Endothelial cell (in vitro differentiated cells): ENCODE data around the gene NGB. TPM values are rescaled to one million over a fixed set of nuclear protein-coding genes. Genes with fewer than 3 reads are reported as not detected.

Experiments used
- DNase-seq: peaks from one replicate; pipeline ENCODE4 v3.0.0; 2021; ENCODE audit warnings: low spot score
- H3K27ac Mint-ChIP-seq: one replicate; pipeline ENCODE4 v1.8.0; 2021; ENCODE audit warnings: mixed read lengths, inconsistent platforms; ENCODE audit not compliant: unreplicated experiment
- H3K27me3 Mint-ChIP-seq: one replicate; pipeline ENCODE4 v1.8.0; 2021; ENCODE audit warnings: mild to moderate bottlenecking, moderate library complexity, mixed read lengths, inconsistent platforms; ENCODE audit not compliant: unreplicated experiment
- H3K36me3 Mint-ChIP-seq: one replicate; pipeline ENCODE4 v1.8.0; 2021; ENCODE audit warnings: mild to moderate bottlenecking, low read depth, mixed read lengths, inconsistent platforms; ENCODE audit not compliant: unreplicated experiment
- H3K4me1 Mint-ChIP-seq: one replicate; pipeline ENCODE4 v1.8.0; 2021; ENCODE audit warnings: mild to moderate bottlenecking, mixed read lengths, inconsistent platforms; ENCODE audit not compliant: unreplicated experiment
- H3K4me3 Mint-ChIP-seq: one replicate; pipeline ENCODE4 v1.8.0; 2021; ENCODE audit warnings: mild to moderate bottlenecking, mixed read lengths, inconsistent platforms; ENCODE audit not compliant: unreplicated experiment
- H3K9me3 Mint-ChIP-seq: one replicate; pipeline ENCODE4 v1.8.0; 2021; ENCODE audit warnings: mixed read lengths, inconsistent platforms; ENCODE audit not compliant: unreplicated experiment
- CTCF ChIP-seq: fragments of 200-600 bp; sonication (generic); IDR thresholded peaks from one replicate; pipeline ENCODE4 v1.5.0; 2021; ENCODE audit warnings: antibody characterized with exemption; ENCODE audit not compliant: unreplicated experiment
- total RNA-seq: library from RNA; stranded (reverse); fragmentation: NEBNext Ultra II Directional; extraction: Animal tissue kit (Norgen Biotek cat#: 25700); gene quantifications from one replicate; pipeline ENCODE4 v1.2.1, GENCODE V29; 2021; ENCODE audit not compliant: unreplicated experiment

NGB gene
- total RNA-seq, 1 donor from 2014 or later = not detected

DNA sequence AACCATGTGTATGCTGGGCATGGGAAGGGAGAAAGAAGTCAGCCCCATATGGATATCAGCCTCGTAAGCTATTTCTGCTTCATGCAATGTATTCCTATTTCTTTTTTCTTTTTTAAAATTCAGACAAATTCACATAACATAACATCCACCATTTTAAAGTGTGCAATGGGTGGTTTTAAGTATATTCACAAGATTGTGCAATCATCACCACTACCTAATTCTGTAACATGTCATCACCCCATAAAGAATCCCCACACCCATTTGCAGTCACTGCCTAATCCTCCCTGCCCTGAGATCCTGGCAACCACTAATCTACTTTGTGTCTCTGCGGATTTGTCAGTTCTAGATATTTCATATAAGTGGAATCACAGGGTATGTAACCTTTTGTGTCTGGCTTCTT lies 40.2 kb upstream of the NGB start:
- H3K9me3 Mint-ChIP-seq = no peaks in the 10 kb centered on the region
- H3K36me3 Mint-ChIP-seq = no peaks in the 10 kb centered on the region
- H3K27ac Mint-ChIP-seq = no peak overlapping the region
- no peaks in the 10 kb centered on the region for H3K27me3 Mint-ChIP-seq
- no peak for DNase-seq
- no peak overlapping the region for H3K4me3 Mint-ChIP-seq
- peaks cover 9% of the 10 kb centered on the region for H3K4me1 Mint-ChIP-seq
- no peak for TF ChIP-seq CTCF

- Mint-ChIP-seq H3K27me3 (no peaks in the 10 kb centered on the region), H3K36me3 (no peaks in the 10 kb centered on the region), H3K9me3 (no peaks in the 10 kb centered on the region), H3K4me1 (peaks cover 9% of the 10 kb centered on the region), H3K4me3 (no peak overlapping the region), H3K27ac (no peak overlapping the region)
- TF ChIP-seq CTCF = no peak
- no peak for DNase-seq
These were observed 39.0 kb upstream of the NGB start for GRCh38 chr14:77310026-77310425.

- no peak for TF ChIP-seq CTCF
- no peak overlapping the region for H3K4me3 Mint-ChIP-seq
- no peaks in the 10 kb centered on the region for H3K9me3 Mint-ChIP-seq
- peaks cover 5% of the 10 kb centered on the region for H3K36me3 Mint-ChIP-seq
- no peak for DNase-seq
- no peaks in the 10 kb centered on the region for H3K27me3 Mint-ChIP-seq
- H3K27ac Mint-ChIP-seq = peak overlapping the region; percentile 62
- H3K4me1 Mint-ChIP-seq = peaks cover 9% of the 10 kb centered on the region
These were observed 38.1 kb upstream of the NGB start for GRCh38 chr14:77309131-77309530.

GRCh38 chr14:77306851-77307496 lies 36.0 kb upstream of the NGB start:
- no peak for TF ChIP-seq CTCF
- no peaks in the 10 kb centered on the region for H3K27me3 Mint-ChIP-seq
- H3K9me3 Mint-ChIP-seq = no peaks in the 10 kb centered on the region
- H3K36me3 Mint-ChIP-seq = peaks cover 5% of the 10 kb centered on the region
- H3K27ac Mint-ChIP-seq = no peak overlapping the region
- DNase-seq = no peak
- no peak overlapping the region for H3K4me3 Mint-ChIP-seq
- peaks cover 9% of the 10 kb centered on the region for H3K4me1 Mint-ChIP-seq

GRCh38 chr14:77306416-77306815 lies 35.4 kb upstream of the NGB start:
- peaks cover 9% of the 10 kb centered on the region for H3K4me1 Mint-ChIP-seq
- no peak for DNase-seq
- no peaks in the 10 kb centered on the region for H3K27me3 Mint-ChIP-seq
- TF ChIP-seq CTCF = no peak
- peaks cover 5% of the 10 kb centered on the region for H3K36me3 Mint-ChIP-seq
- H3K4me3 Mint-ChIP-seq = no peak overlapping the region
- H3K27ac Mint-ChIP-seq = no peak overlapping the region
- H3K9me3 Mint-ChIP-seq = no peaks in the 10 kb centered on the region
